Lower leg skin (tissue), 4 donors: ENCODE results near the gene TENM4. TPM values are rescaled to one million over a fixed set of nuclear protein-coding genes. Genes with fewer than 3 reads are reported as not detected.

Experiments
- DNase-seq, 2 donors: peaks; one replicate each; pipeline ENCODE4 v3.0.0-alpha.2; 2019; ENCODE audit warnings: low spot score in 2 of 2
- H3K4me3 ChIP-seq: fragments of 200-600 bp; sonication (generic); 2 replicates; pipeline ENCODE4 v1.5.1; 2017; ENCODE audit warnings: mild to moderate bottlenecking, low read depth; ENCODE audit not compliant: poor library complexity, severe bottlenecking
- CTCF ChIP-seq, 3 donors: fragments of 450-650 bp; IDR thresholded peaks; one replicate each; pipeline ENCODE4 v1.5.1; 2016; ENCODE audit warnings: antibody characterized with exemption in 3 of 3, mild to moderate bottlenecking in 3 of 3, moderate library complexity in 2 of 3
- POLR2A ChIP-seq, 2 donors: fragments of 450-650 bp; IDR thresholded peaks; one replicate each; pipeline ENCODE4 v1.6.1; 2016 to 2017; ENCODE audit warnings: antibody characterized with exemption in 2 of 2, mild to moderate bottlenecking in 1 of 2, moderate library complexity in 1 of 2
- WGBS, 2 donors: methylation state at CpG; one replicate each; pipeline ENCODE4 v1.1.5; 2018; 5-methylcytosine and 5-hydroxymethylcytosine counted together
- intact Hi-C: fragments of 100-400 bp; cut with DNase I; formaldehyde crosslinking; loops from one replicate; pipeline ENCODE4 v1.15.0; 2023; ENCODE audit warnings: low total_unique reads
- total RNA-seq, 4 donors: library from RNA; depleted of rRNA; stranded (reverse); fragments of >200 nt; gene quantifications; one replicate each; pipeline ENCODE4 v1.1.0, GENCODE V29; 2016

TENM4 gene
- total RNA-seq, 4 donors from 2014 or later = 34.4 to 41.1 (median 36.6) TPM

- intact Hi-C loops = no loop called here
- H3K4me3 ChIP-seq = no peak overlapping the region
- DNase-seq = no peak
- 69 to 76% methylated on average over 2 of the region's 2 CpGs for WGBS, 2 donors
- TF ChIP-seq POLR2A (IDR thresholded peaks at IDR 0.05) (no peak), CTCF (IDR thresholded peaks at IDR 0.05) (no peak)
These were observed 583.1 kb downstream of the TENM4 start for GRCh38 chr11:78857688-78858087.

DNA sequence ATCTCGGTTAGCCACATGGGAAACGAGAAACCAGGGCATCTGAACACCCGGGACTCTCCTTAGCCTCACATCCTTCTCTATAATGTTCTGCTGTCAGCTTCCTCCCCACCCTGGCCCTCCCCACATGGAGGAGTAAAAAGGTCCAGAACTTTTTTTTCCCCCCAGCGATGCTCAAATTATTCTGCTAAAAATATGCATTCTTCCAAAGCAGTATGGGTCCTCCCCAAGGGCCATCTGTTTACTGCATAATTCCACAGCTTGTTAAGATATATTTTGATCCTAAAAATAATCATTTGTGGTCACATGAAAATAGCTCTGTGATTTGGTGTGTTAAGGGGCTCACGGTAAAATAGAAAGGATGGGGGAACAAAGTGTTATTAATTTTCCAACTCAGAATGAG lies 584.6 kb downstream of the TENM4 start:
- H3K4me3 ChIP-seq = no peak overlapping the region
- intact Hi-C loops = no loop called here
- DNase-seq = no peak
- 69 to 70% methylated on average over 5 of the region's 5 CpGs for WGBS, 2 donors
- TF ChIP-seq POLR2A (IDR thresholded peaks at IDR 0.05) (no peak), CTCF (IDR thresholded peaks at IDR 0.05) (no peak)

- intact Hi-C loops = no loop called here
- no peak for DNase-seq
- TF ChIP-seq CTCF (IDR thresholded peaks at IDR 0.05) (no peak), POLR2A (IDR thresholded peaks at IDR 0.05) (no peak)
- H3K4me3 ChIP-seq = no peak overlapping the region
These were observed 585.7 kb downstream of the TENM4 start for GRCh38 chr11:78855116-78855515.

DNA sequence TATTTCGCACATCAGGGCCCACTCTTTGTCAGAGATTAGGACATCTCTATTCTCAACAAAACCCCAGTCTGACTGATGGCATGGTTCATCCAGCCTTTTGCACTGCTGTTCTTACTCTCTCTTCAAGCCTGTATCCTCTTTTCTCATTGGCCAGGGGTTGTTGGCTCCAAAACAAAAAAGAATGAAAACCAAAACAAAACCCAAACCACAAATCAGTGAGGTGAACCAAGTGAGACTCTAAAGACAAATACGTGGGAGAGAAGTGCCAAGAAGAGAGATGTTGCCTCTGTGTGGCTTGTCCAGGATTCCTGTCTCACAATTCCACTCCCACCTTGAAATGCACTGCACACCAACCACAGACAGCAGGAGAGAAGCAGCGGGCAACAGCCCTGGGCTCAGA lies 587.3 kb downstream of the TENM4 start:
- intact Hi-C loops = no loop called here
- WGBS, 2 donors = 81 to 87% methylated on average over 3 of the region's 3 CpGs
- H3K4me3 ChIP-seq = no peak overlapping the region
- TF ChIP-seq POLR2A (IDR thresholded peaks at IDR 0.05) = no peak
- TF ChIP-seq CTCF (IDR thresholded peaks at IDR 0.05) = no peak
- DNase-seq = no peak

- no peak for TF ChIP-seq CTCF (IDR thresholded peaks at IDR 0.05)
- TF ChIP-seq POLR2A (IDR thresholded peaks at IDR 0.05) = no peak
- no peak overlapping the region for H3K4me3 ChIP-seq
- 47 to 52% methylated on average over 7 of the region's 7 CpGs for whole genome bisulfite sequencing, 2 donors
- intact Hi-C loops = no loop called here
- DNase-seq = no peak
These were observed 588.8 kb downstream of the TENM4 start for GRCh38 chr11:78851878-78852586.

- DNase-seq = no peak
- 87 to 89% methylated on average over 3 of the region's 3 CpGs for WGBS, 2 donors
- no peak overlapping the region for H3K4me3 ChIP-seq
- TF ChIP-seq CTCF (IDR thresholded peaks at IDR 0.05) (no peak), POLR2A (IDR thresholded peaks at IDR 0.05) (no peak)
- intact Hi-C loops = no loop called here
These were observed 590.8 kb downstream of the TENM4 start for GRCh38 chr11:78850078-78850477.
